Hematopoietic multipotent progenitor cell treated with erythropoietin and hydrocortisone succinate and interleukin-3 and kit ligand, for 15 days (in vitro differentiated cells): ENCODE measurements around the gene P2RX1.

Source experiments
- DNase-seq: peaks from one replicate; pipeline ENCODE4 v3.0.0-alpha.2; 2015; ENCODE audit warnings: low spot score

Gene P2RX1

DNA sequence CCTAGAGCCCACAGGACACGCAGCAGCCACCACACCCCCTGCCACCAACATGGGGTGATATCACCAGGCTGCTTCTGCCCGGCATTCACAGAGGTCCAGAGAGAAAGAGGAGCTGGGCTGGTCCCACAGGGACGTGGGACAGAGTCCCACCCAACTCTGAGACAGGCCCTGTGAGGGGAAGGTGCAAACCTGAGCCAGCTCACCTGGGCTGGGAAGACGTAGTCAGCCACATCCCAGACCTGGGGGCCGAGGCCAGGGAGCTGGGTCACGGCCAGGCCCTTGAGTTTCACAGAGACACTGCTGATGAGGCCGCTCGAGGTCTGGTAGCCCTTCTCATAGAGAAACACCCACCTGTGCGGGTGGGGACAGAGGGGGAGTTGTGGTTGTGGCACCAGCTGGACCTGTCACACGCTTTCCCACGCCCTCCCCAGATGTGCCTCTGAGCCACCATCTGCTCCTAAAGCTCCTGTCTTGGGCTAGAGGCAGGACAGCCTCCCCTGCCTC lies 11.2 kb downstream of the P2RX1 start:
- no peak for DNase-seq

DNA sequence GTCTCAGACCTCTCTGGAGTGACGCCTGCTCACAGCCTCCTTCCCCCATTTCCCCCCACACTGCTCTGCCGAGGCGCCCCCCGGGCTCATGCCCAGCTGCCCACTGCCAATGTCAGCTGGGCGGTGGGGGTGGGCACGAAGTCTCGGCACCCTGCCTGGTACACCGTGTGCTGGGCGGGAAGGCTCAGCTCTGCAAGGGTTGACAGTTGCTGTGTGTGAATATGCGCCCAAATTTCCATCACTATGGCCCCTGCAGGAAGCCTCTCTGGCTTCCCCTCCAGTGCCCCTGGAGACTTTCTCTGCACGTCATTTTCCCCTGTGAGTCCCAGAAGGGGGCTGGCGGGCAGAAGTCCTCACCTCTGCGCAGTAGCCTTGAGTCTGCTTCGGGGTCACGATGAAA lies 11.8 kb downstream of the P2RX1 start:
- DNase-seq = no peak

DNA sequence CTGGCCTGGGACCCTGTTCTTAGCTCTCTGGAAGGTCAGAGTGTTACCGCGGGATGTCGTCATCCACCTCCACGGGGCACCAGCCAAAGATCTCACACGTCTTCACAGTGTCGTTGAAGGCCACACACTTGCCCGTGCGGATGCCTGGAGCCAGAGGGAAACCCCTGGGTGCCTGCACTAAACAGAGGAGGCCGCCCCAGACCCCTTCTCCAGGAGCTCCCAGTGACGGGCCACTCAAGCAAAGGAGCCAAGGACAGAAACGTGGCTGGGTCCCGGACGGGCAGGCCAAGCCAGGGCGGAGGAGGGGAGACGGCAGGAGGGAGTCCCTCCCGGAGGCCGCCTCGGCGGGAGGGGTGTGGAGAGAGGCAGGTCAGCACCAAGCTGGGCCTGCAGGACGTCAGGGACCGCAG lies 12.4 kb downstream of the P2RX1 start:
- no peak for DNase-seq

DNA sequence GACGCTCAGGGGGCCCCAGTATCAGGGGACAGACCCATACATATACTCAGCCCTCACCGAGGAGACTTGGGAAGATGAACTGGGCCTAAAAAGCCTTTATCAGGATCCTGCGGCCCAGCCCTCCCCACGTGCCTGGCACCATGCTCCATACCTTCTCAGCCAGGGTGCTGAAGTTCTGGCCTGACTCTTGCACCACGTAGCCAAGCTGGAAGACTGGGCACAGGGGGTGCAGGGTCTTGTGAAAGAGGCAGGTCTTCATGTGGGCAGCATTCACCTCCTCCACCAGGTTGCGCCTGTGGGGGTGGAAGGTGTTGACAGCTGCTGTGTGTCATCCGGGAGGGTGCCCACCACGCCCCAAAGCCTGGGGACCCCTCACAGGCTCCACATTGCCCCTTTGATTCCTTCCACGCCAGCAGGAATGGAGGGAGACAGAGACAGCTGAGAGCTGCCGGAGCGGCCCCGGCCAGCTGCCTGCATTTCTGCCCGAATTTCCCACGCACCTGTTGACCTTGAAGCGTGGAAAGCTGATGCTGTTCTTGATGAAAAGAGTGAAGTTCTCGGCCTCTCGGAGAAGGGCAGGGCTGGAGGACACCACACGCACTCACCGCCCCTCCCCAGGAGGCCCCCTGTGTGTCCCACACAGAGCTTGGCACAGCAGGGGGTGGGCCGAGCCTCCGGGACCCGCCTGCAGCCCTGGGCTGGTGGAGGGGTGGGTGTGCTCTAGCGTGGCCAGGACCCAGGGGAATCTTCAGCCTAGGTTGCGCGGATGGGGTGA lies 13.0 kb downstream of the P2RX1 start:
- no peak for DNase-seq

DNA sequence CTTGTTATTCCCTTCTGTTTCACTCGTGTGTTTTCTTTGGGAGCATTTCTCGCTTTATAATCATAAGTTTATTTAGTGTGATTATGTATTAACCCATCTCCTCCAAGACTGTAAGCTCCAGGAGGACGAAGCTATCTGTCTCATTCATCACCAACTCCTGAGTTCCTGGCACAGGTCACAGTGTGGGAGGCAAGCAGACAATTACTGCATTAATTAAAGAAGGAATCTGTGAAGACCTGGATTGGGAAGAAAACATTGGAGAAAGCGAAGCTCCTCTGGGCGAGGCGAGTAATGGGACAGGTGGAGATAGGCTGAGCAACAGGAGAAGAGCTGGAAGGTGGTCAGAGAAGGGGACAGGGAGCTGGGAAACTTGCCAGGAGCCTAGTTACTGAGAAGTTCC lies 15.6 kb downstream of the P2RX1 start:
- no peak for DNase-seq

DNA sequence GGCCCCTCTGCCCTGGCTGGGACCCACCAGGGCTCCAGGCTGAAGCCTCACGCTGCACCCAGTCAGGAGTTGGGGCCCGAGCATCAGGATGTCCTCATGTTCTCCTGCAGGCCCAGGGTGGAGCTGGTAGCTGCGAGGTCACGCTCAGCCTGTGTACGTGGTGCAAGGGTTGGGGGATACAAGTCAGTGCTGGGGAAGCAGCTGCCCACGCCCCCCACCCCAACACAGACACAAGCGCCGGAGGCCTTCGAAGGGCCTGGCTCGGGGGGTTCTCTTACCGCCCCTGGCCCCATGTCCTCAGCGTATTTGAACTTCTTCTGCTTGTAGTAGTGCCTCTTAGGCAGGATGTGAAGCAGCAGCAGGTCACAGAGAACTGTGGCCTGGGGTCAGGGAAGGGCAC lies 18.5 kb downstream of the P2RX1 start:
- no peak for DNase-seq

DNA sequence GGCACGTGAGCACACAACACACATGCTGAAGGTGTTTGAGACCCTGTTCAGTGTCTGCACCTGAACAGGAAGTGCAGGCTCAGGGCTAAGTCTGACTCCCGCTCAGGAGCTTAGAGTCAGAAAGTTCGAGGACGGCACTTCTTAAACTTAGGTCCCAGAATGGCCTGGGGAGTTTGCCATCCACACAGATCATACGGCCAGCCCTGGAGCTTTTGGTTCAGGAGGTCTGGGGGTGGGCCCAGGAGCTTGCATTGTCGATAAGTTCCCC lies 19.4 kb downstream of the P2RX1 start:
- no peak for DNase-seq

DNA sequence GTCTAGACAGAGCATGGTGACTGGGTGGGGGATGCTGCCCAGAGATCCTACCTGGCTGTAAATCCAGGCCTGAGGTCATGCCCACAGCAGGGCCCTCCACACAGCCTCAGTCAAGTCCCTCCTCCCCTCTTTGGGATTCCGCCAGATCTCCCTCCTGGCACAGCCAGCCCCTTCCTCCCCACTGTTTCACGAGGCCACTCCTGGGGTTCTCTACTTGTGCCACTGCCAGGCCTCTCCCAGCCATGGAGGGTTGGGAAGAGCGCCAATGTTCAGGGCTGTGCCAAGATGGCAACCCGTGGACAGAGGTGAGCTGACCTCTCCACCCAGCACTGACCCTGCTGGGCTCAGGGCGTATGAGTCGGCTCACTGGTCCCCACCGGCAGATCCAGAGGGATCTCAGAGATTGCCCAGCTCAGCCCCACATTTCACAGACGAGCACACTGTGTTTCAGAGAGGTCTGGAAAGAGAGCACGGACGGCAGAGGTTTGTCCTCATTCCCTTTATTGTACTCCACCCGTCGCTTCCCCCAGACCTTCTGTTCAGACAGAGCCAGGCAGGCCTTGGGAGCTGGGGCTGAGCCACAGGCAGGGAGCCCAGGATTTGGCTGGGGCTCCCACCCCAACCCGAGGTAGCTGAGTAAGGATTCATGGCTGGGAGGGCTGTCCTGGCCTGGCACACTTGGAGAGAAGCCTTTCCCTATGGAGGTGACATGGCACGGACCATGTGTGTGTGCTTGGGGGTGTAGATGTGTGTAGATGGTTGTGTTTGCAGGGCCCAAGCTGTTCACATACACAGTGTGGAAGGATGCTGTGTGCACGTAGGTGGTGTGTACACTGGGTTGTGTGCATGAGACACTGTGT lies 19.9 kb downstream of the P2RX1 start:
- no peak for DNase-seq

DNA sequence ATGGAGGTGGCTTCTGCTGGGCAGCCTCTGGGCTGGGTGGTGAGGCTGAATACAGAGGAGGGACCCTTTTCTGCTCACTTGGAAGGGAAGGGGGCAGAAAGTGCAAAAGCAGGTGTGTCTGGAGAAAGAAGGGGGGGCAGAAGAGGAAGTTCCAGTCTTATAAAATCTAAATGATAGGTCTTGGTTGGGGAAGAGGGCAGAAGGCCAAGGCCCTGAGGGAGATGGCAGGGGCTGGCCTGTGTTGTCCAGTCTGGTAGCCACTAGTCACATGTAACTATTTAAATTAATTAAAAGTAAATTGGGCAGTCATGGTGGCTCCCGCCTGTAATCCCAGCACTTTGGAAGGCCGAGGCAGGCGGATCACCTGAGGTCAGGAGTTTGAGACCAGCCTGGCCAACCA lies 20.9 kb downstream of the P2RX1 start:
- DNase-seq = no peak

DNA sequence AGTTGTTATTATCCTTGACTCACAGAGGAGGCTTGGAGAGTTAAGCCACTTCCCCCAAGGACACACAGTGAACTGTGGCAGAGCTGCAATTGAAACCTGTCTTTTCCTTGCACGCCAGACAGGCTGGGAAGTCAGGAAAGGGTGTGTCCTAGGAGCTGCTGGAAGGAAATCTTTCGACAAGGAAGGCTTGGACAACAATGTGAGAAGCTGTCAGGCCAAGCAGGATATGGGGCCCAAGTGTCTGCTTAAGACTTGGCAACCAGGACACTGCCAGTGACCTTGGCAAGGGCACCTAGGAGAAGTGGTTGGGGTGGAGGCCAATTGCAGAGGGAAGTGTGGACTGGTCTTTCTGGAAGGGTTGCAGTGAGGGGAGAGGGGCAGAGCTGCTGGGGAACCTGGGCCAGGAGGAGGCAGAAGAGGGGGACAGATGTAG lies 21.3 kb downstream of the P2RX1 start:
- DNase-seq = no peak

DNA sequence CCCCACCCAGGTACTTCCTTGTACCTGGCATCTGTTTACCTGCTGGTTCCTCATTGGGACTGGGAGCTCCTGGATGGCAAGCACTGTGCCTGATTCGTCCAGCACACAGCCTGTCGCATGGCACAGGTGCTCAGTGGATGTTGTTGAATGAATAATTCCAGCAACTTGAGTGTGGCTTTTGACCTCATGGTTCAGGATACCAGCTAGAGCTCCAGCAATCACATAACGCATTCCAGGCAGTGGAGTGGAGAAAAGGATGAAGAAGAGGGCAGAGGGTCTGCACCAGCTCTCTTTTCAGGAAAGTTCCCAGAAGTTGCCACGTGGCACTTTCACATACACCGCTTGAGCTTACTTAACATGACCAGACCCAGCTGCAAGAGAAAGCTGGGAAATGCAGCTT lies 22.1 kb downstream of the P2RX1 start:
- no peak for DNase-seq

DNA sequence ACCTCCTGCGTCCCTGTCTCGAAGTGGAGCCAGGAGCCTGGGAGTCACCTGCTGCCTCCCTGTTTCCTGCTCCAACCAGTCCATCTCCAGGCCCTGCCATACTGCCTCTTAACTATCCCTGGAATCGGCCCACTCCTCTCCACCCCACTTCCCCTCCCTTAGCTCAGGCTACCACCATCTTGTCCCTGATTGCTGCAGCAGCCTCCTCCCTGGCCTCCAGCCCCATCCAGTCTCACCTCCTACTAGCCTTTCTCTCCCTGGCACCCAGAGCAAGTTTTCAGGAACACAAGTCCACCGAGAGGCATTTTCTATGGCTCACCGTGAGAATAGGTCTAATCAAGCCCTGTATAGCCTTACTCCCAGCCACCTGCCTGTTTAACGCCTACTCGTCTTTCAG lies 22.5 kb downstream of the P2RX1 start:
- no peak for DNase-seq

DNA sequence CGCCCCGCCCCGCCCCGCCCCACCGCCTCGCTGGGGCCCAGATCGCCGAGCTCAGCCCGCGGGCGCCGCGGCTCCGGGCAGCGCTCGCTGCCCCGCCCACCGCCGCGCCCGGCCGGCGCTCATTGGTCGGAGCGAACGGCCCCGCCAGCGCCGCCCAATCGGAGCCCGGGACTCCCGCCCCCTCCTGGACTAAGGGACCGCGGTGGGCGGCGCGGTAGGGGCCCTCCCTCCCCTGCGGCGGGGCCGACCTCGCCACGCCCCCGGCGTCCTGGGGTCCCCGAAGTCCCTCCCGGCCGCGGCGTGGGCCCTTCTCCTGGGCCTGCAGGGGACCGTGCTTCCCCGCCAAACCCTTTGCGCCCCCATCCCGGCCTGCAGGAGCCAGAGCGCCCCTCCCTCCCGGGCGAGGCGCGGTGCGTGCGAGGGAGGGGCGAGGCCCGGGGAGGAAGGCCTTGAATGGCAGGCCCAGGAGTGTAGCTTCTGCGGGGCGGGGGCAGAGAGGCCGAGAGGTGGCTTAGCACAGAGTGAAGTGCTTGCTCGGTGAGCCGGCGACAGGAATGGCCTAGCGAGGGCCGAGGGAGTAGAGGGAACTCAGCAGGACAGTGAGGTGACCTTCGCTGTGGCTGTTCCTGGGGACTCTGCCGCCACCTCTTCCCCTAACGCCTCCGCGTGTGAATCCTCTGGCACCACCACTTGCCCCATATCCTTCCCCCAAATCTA lies 23.1 kb downstream of the P2RX1 start, which contains the start of gene CAMKK1:
Gene CAMKK1 (minus strand): TSS at position 51 of the 717 bp plus-strand sequence. CDS start 7,366 bp downstream, outside the sequence.
- DNase-seq = peak; percentile 84

DNA sequence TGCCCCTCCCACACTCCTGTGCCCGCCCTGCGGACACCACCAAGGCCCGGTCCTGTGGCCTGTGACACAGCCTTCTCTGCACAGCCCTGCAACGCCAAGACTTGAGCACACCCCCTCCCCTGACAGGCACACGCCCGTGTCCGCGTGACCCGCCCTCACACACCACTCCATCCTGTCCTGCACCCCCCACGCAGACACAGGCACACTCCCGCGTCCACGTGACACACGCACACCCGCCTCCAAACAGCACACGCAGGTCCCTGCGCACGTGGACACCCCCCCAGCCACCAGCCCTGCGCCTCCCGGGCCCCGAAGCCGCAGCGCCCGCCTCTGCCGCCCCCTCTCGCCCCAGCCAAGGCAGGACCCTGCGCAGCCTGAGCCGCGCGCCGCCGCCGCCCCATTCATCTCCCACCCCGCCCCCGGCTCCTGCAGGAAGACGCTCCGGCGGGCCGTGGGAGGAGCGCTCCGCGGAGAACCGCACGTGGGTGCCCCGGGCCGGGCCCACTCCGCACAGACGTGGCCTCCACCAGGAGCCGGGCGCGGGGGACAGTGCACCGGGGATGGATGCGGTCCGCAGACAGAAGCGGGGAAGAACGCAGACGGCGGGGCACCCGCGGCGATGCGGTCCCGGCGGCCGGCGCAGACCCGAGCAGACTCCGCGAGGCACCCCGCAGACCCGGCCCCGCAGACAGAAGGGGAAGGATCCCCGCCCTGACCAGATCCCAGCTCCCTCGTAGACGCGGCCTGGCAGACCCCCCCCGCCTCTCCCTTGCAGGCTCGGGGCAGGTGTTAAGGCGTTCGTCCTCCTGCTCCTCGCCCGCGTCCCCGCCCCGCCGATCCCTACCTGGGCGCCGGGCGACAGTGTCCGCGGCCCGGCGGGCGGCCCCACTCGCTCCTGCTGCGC lies 23.9 kb downstream of the P2RX1 start:
- no peak for DNase-seq

DNA sequence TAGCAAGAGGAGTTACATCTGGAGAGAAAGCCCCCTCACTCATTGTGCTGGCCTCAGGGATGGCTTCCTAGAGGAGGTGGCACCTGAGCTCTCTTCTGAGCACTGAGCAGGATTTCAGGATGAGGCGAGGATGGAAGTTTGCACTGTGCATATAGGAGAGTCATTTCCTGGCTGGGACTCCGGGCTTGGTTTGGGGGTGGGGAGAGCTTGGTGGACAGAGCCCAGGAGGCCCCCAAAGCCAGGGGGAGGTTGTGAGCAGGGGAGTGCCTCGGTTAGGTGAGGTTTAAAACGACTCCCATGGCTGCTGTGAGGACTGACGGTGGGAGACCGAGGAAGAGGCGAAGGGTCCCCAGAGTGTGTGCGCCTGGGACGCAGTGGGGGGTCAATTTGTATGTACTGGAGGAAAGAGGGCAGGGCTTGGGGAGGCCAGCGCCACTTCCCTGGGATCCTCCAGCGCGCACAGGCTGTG lies 24.6 kb downstream of the P2RX1 start:
- DNase-seq = no peak

DNA sequence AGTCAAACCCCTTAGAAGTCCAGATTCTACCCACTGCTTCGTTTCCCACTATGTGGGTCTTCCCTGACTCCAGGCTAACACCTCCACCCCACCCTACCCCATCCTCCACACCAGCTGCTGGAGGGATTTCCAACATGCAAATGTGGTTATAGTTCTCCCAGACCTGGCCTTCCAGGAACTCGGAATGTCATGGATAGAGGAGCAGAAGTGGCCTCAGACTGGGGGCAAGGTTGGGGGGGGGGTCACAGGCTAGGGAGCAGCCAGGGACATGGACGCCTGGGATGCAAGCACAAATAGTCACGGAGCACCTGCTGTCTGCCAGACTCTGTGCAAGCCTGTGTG lies 25.4 kb downstream of the P2RX1 start:
- DNase-seq = no peak

DNA sequence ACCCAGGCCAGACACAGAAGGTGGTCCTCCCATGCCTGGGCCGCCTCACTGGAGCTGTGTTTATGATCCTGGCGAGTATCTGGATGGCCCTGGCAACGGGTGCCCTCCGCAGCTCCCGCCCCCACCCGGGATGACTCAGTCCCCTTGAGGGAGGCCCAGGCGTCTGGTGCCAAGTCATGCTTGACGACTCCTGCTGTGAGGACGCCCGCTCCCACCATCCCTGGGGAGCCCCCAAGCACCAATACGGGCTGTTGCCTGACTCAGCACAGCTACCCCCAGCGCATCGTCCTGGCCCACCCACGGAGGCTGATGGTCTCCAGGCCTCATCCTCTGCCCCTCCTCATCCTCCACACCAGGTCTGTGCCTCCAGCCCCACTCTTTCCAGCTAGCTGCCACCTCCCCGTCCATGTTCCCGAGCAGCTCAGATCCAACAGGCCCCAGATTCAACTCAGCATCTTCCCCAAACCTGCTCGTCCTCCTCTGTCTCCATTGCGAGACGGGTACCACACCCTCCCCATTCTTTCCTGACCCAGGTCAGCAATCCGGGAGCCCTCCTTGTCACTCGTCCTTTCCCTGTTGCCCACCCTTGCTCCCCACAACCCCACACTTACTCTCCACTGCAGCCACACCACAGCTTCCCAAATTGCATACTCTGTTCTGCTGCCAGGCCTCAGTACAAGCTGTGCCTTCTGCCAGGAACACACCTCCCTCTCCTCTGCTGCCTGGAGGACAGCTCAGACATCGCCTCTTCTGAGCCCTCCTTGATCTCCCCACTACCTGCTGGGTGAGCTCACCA lies 26.0 kb downstream of the P2RX1 start:
- peak; percentile 33 for DNase-seq

DNA sequence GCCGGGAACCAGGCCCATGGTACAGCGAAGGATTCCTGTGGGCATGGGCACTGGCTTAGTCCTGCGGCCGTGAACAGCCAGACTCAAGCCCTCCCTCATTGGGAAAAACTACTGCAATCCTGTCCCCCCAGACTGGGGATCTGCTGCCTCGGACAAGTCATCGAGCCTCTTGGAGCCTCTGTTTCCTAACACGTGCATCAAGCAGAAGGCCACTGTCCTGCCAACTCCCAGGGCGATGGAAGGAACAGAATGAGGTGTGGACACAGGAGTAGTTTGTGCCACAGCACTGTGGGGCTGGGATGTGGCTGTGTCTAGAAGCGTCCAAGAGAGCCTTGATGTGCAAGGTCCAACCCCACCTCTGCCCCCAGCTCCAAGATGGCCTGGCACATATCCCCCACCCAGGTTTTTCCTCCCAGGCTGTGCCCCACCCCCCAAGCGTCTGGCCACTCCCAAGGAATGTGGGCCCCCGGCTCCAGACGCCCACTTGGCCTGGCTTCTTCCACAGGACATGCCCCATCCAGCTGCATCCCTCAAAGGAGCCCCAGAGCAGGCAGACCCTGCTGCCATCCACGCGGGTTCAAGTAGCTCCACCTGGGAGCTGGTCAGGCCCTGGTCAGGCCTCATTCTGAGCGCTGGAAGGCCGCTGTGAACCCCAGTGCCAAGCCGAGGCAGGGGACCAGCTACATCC lies 26.8 kb downstream of the P2RX1 start:
- DNase-seq = no peak

DNA sequence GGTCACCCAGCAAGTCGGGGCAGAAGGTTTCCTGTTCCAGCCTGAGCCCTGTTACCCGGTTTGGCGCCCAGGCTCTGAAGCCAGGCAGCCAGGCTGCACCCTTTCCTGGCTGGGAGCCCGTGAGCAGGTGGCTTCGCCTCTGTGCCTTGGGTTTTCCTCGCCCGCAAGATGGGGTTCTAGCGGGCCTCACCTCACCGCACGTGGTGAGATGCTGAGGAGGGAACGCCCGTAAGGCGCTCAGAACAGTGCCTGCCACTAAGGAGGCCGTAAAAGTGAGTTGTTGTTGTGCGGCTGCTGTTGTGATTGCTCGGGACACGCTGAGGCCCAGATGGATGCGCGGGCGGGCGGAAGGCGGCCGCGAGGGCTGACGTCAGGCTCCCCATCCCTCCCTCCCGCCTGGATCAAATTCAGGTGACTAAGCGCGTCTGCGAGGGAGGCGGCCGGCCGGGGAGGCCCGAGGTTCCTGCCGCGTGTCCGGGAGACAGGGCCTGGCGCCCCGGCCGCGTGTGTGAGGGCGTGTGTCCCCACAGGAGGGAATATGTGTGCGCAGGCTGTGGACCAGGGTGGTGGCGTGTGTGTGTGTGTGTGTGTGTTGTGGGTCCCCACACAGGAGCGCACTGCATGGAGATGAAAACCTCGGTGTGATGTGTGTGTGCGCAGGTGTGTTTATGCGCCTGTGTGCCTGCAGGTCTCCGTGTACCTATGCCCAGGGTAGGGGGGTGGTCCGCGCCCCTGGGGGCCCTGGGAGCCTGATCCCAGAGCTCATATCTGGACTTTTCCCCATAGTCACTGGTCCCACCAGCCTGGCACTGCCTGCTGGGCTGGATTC lies 27.7 kb downstream of the P2RX1 start:
- DNase-seq = no peak
